ENCODE measurements around the gene DPP3. TPM values are rescaled to one million over a fixed set of nuclear protein-coding genes. Genes with fewer than 3 reads are reported as not detected.
"Not testable (repeated sequence)": the region's sequence is repeated elsewhere in the genome, so short reads cannot be mapped to it uniquely, and the experiment has no call there.

DPP3 gene
- total RNA-seq, 2 experiments from 2014 or later = 47.2 to 53.4 TPM

DNA sequence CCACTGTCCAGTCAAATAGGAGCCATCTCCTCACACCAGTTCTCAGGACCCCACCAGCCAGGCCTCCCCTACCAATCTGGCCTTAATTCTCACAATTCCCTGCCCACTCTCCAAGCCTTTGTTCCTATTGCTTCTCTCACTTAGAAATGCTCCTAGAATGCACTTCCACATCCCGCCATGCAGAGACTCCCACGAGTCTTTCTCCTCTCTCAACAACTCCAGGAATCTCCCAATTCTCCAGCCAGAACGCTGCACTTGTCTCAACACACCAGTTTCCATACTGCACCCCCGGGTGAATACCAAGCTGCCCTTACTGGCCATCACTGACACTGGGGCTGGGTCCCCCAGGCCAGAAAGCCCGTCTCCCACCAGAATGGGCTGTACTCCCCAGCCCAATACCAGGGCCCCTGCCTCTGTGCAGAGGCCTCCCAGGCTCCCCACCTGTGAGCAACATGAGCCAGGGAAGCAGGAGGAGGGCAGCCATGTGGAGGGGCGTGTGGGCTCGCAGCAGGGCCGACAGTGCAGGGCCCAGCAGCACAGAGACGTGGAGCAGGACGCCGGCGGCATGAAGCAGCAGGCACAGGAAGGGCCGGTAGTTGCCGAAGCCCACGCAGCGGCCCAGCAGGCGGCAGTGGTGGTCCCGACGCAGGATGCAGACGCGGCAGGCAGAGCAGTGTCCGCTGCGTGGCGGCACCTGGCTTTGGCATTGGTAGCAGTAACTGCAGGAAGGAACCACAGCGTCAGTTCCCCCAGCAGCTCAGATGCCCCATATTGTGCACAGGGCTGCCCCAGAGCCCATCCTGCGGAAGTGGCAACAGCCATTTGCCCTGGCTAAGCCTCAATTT, 63.3 kb downstream of the DPP3 start:
- POLR2A ChIA-PET = no interaction called here
- H3K36me3 ChIP-seq (ENCODE audit: insufficient read depth, low read length) = peaks cover 13% of the 10 kb centered on the region
- TF ChIP-seq CTCF (conservative IDR thresholded peaks at IDR 0.05; ENCODE audit: low read length) (peak; percentile 83), EZH2phosphoT487 (IDR thresholded peaks at IDR 0.05; ENCODE audit: borderline replicate concordance, low read depth, low read length) (no peak)
- peak overlapping the region; percentile 89 for H3K4me3 ChIP-seq (ENCODE audit: low read depth, low read length, poor library complexity, severe bottlenecking)
- H3K9me3 ChIP-seq (ENCODE audit: low read length) = no peaks in the 10 kb centered on the region
- peak overlapping the region; percentile 86 for H3K4me2 ChIP-seq (ENCODE audit: low read length)
- CTCF ChIA-PET (ENCODE audit: unreplicated experiment) = no interaction called here
- intact Hi-C loops (cut with micrococcal nuclease; ENCODE audit: unreplicated experiment) = loop anchor here (1.0 to 5.0 kb wide), 2 partner anchors 74 to 135 kb away; partner anchors contain the start of gene RBM14
- H3K4me1 ChIP-seq (ENCODE audit: insufficient read depth, low read length, poor library complexity, severe bottlenecking) = peaks cover 33% of the 10 kb centered on the region
- H3K9me2 ChIP-seq (ENCODE audit: insufficient read depth, low read length) = no peaks in the 10 kb centered on the region
- DNase-seq (ENCODE audit: low spot score) = peak; percentile 95
- peak overlapping the region; percentile 79 for H3K27ac ChIP-seq (ENCODE audit: low read depth, low read length, poor library complexity, severe bottlenecking)
- BruUV-seq (replicated peaks) = no TSS peak
- H3K79me2 ChIP-seq (ENCODE audit: insufficient read depth, low read depth, low read length) = peaks cover 9% of the 10 kb centered on the region; the same call in 1 of the 2 replicates
- no peaks in the 10 kb centered on the region for H4K20me1 ChIP-seq (ENCODE audit: insufficient read depth, low read length)
- peak overlapping the region; percentile 49; the same call in 1 of the 2 replicates for H2AFZ ChIP-seq (ENCODE audit: low read length)

GRCh38 chr11:66544952-66545351, 64.7 kb downstream of the DPP3 start:
- H4K20me1 ChIP-seq (ENCODE audit: insufficient read depth, low read length); H3K9me3 ChIP-seq (ENCODE audit: low read length); H3K9me2 ChIP-seq (ENCODE audit: insufficient read depth, low read length); H3K79me2 ChIP-seq (ENCODE audit: insufficient read depth, low read depth, low read length): not testable (repeated sequence)
- BruUV-seq (replicated peaks) = TSS peak; percentile 75
- peak overlapping the region; percentile 86 for H3K4me2 ChIP-seq (ENCODE audit: low read length)
- H2AFZ ChIP-seq (ENCODE audit: low read length) = peak overlapping the region; percentile 88
- peak overlapping the region; percentile 89 for H3K4me3 ChIP-seq (ENCODE audit: low read depth, low read length, poor library complexity, severe bottlenecking)
- CTCF ChIA-PET (ENCODE audit: unreplicated experiment) = interaction anchor here (1.5 kb wide), 1 partner anchor 133 kb away, joined by 7 read pairs; the partner anchor contains the start of gene RBM4B
- H3K36me3 ChIP-seq (ENCODE audit: insufficient read depth, low read length) = peaks cover 13% of the 10 kb centered on the region
- intact Hi-C loops (cut with micrococcal nuclease; ENCODE audit: unreplicated experiment) = loop anchor here (5.0 kb wide), 1 partner anchor 72 kb away; the partner anchor contains the start of gene RBM14
- H3K27ac ChIP-seq (ENCODE audit: low read depth, low read length, poor library complexity, severe bottlenecking) = peak overlapping the region; percentile 79
- POLR2A ChIA-PET = interaction anchor here (0.6 to 2.8 kb wide), 3 partner anchors 11 to 133 kb away, joined by 4 to 11 read pairs (median 5); partner anchors contain the start of gene RBM4B
- H3K4me1 ChIP-seq (ENCODE audit: insufficient read depth, low read length, poor library complexity, severe bottlenecking) = peaks cover 33% of the 10 kb centered on the region
- peak; percentile 41 for DNase-seq (ENCODE audit: low spot score)

DNA sequence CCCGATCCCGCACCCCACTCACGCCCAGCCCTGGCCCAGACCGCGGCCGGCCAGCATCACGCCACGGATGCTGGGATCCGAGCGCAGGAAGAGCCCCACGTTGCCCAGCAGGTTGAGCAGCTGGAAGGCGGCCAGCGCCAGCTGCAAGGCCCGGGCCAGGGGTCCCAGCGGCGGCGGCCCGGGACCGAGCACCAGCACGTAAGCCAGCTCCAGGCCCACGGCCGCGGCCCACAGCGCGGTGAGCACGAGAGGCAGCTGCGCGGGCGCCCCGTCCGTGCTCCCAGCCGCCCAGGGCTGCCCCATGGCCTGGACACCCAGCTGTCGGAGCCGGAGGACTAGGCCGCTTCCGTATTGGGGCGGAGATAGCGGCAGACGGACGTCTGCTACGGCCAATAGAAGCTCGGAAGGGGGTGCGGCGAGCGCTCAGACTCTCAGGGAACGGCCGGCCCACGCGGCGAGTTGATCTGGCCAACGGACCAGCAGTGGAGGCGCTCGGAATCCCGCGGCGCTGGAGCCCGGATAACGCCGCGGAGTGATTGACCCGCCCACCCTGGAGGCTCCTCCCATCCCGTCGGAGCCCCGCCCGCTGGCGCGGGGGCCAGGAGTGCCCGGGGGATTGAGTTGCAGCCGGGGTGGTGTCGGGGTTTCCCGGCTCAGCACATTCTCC, 65.6 kb downstream of the DPP3 start, which contains the start of gene ZDHHC24:
ZDHHC24 (minus strand) TSS at position 348 of the 667 bp plus-strand sequence; CDS start at position 303, 45 bp downstream.
- peak within 1 kb of the TSS; percentile 89 for H3K4me3 ChIP-seq (ENCODE audit: low read depth, low read length, poor library complexity, severe bottlenecking)
- POLR2A ChIA-PET = interaction anchor here (0.8 to 2.8 kb wide), 5 partner anchors 12 to 132 kb away, joined by 3 to 11 read pairs (median 4); partner anchors contain the start of gene RBM4B
- H4K20me1 ChIP-seq (ENCODE audit: insufficient read depth, low read length) = no peaks in the 10 kb centered on the region
- peaks cover 13% of the 10 kb centered on the region for H3K36me3 ChIP-seq (ENCODE audit: insufficient read depth, low read length)
- CTCF ChIA-PET (ENCODE audit: unreplicated experiment) = interaction anchor here (0.6 to 1.5 kb wide), 3 partner anchors 65 to 132 kb away, joined by 3 to 7 read pairs (median 3); partner anchors contain the start of genes MRPL11 and RBM4B
- H3K4me1 ChIP-seq (ENCODE audit: insufficient read depth, low read length, poor library complexity, severe bottlenecking) = peaks cover 33% of the 10 kb centered on the region
- TF ChIP-seq CTCF (conservative IDR thresholded peaks at IDR 0.05; ENCODE audit: low read length) (no peak), EZH2phosphoT487 (IDR thresholded peaks at IDR 0.05; ENCODE audit: borderline replicate concordance, low read depth, low read length) (no peak)
- no peaks in the 10 kb centered on the region for H3K9me2 ChIP-seq (ENCODE audit: insufficient read depth, low read length)
- H2AFZ ChIP-seq (ENCODE audit: low read length) = peak within 1 kb of the TSS; percentile 88
- H3K79me2 ChIP-seq (ENCODE audit: insufficient read depth, low read depth, low read length) = peaks cover 9% of the 10 kb centered on the region; the same call in 1 of the 2 replicates
- intact Hi-C loops (cut with micrococcal nuclease; ENCODE audit: unreplicated experiment) = loop anchor here (1.0 kb wide), 1 partner anchor 66 kb away; the partner anchor contains the start of gene DPP3
- H3K27ac ChIP-seq (ENCODE audit: low read depth, low read length, poor library complexity, severe bottlenecking) = peak within 1 kb of the TSS; percentile 79
- no peaks in the 10 kb centered on the region for H3K9me3 ChIP-seq (ENCODE audit: low read length)
- H3K4me2 ChIP-seq (ENCODE audit: low read length) = peak within 1 kb of the TSS; percentile 86
- peak; percentile 91 for DNase-seq (ENCODE audit: low spot score)
- no TSS peak for BruUV-seq (replicated peaks)
